ENCODE data around the gene VPS26A. TPM values are rescaled to one million over a fixed set of nuclear protein-coding genes. Genes with fewer than 3 reads are reported as not detected.
"Not testable (repeated sequence)": the region's sequence is repeated elsewhere in the genome, so short reads cannot be mapped to it uniquely, and the experiment has no call there.

Gene VPS26A
- polyA plus RNA-seq, 5 donors = 55.7 to 87.4 (median 71.6) TPM

DNA sequence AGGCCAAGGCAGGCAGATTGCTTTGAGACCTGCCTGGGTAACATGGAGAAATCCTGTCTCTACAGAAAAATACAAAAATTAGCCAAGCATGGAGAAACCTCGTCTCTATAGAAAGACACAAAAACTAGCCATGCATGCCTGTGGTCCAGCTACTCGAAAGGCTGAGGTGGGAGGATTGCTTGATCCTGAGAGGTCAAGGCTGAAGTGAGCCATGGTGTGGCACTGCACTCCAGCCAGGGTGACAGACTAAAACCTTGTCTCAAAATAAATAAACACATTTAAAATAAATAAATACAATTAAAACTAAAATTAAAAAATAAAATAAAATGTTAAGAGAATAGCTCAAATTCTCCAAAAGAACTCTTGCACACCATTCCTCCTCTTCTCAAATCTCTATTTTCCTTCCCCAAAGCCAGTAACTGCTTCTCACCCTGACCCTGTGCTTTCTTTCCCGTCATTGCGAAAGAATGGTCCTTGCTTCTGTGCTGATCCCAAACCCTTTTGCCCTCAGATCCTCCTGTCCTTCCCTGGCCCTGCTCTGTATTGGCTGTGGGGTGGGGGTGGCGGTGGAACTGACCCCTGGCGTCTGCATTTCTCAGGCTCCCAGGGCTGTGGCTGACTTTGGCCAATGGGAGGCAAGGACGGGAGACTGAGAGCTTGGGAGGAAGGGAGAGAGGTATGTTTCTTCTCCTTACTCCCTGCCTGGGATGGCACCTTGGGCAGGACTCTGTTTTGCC lies 23.7 kb upstream of the VPS26A start:
- DNase-seq = no peak

DNA sequence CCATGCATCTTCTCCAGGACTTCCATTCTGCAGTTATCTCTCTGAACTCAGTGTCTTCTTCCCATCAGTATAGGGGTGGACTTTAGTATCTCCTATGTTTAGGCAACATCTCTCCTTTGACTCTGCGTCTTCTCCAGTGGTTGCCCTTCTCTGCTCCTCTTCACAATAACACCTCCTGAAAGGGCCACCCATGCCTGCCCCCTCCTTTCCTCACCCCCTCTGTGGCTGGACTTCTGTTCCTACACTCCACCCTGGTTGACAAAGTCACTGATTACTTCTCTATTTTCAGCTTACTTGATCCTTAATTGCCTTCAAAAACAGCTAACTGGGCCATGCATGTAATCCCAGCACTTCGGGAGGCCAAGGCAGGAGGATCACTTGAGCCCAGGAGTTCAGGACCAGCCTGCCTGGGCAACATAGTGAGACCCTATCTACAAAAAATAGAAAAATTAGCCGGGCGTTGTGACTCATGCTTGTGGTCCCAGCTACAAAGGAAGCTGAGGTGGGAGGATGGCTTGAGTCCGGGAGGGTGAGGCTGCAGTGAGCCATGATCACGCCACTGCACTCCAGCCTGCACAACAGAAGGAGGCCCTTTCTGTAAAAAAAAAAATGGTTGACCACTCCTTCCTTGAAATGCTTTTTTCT lies 22.4 kb upstream of the VPS26A start:
- DNase-seq = no peak

DNA sequence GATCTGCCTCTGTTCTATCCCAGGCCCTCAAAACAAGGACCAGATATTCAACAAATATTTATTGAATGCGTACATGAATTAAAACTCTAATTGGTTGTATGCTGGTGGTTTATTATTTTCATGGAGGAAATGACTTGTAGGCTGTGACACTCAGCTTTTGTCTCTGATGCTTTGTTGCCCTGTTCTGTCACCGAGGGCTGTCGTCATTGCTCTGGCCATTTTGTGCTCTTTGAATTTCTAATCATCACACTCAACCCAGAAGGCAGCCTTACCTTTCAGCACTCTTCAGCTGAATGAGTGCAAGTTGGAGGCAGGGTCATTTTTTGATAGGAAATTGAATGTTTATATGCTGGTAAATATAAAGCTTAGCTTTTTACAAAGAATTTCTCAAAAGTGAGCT lies 21.5 kb upstream of the VPS26A start:
- no peak for DNase-seq

DNA sequence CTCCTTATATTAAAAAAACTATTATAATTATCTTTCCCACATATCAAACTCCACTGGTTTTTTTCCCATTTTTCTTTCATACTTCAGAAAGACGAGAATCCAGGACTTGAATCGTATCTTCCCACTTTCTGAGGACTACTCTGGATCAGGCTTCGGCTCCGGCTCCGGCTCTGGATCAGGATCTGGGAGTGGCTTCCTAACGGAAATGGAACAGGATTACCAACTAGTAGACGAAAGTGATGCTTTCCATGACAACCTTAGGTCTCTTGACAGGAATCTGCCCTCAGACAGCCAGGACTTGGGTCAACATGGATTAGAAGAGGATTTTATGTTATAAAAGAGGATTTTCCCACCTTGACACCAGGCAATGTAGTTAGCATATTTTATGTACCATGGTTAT lies 20.2 kb upstream of the VPS26A start:
- DNase-seq = no peak

DNA sequence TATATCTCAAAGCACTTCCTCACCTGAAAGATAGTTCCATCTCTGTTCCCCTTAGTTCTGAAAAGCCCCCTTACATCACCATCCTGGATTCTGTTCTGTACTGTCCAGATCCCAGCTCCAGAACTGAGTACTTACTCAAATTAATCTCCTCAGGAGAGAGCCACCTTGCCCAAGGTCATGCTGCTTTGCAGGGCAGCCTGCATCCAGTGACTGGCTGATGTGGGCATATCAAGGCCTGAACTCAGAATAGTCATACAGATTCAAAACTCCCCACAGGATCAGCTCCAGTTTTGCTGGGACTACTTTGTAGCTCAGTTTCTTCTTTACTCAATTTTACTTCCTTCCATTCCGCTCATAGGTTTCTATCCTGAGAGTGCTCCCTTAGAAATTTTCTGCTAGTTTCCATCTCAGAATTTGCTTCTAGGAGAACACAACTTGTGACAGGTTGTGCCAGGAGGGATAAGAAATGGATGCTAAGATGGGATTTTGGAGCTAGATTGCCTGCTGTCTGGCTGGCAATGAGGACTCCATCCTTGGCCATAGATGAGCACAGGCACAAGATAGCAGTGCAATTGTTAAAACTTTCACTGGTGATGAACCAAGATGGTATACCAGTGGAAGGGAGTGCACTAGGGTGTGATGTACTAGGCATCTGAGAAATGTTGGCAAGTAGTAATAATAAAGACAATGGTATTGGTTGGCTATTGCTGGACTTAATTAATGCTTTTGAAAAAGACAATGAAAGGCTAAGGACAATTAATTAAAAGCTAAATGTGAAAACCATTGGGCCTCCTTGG lies 18.8 kb upstream of the VPS26A start:
- DNase-seq = no peak

DNA sequence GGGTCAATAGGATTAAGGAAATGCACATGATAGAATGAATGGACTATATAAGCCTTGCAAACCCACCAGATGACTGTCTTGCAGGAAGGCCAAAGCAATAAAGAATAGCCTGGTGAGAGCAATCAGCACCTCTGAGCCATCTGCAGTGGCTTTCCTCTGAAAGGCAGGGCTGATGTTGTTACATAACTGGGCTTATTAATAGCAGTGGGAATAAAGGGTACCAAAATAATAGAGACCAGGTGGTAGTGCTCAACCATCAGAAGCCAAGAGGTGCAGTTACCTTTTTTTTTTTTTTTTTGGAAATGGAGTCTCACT lies 16.8 kb upstream of the VPS26A start:
- no peak for DNase-seq

DNA sequence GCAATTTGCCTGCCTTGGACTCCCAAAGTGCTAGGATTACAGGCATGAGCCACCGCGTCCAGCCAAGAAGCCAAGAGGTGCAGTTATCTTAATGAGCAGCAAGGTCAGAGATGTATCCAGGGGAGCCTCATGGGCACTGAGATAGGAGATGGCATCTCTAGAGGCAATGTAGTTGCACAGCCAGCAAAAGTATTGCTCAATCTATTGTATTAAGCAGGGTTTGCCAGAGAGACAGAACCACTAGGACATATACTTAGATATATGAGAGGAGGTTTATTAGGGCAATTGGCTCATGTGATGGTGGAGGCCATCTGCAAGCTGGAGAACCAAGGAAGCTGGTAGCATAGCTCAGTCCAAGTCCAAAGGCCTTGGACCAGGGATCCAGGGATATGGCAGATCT lies 16.3 kb upstream of the VPS26A start:
- DNase-seq = no peak

DNA sequence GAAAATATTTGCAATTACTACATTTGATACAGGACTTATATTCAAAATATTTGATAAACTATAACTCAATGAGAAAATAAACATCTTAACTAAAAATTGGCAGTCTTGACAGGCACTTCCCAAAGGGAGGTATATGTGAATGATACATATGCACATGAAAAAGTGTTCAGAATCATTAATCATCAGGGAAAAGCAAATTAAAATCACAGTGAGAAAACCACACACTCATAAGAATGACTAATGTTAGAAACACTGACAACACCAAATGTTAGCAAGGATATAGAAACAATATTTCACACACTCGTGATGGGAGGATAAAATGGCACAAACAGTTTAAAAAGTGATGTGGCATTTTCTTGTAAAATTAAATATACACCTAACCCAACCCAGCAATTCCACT lies 4.1 kb upstream of the VPS26A start:
- DNase-seq = no peak

DNA sequence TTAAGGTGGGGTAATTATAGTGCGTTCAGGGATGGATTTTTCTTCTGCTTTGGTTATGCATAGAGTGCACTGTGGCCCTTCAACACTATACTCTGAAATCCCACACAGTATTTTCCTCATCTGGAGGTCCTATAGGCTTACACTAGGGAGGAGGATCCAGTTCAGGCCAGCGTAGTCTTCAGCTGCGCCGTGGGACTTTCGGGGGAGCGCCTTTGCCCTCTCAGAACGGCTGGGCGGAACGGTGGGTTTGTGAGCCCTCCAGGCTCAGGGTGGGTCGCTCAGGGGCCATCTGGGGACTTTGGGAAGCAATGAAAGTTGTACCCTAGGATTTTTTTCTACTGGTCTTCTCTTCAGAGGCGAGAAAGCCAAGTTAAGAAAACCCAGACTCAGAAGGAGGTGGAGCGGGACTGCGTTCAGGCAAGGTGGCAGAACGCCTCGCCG lies 652 bp upstream of the VPS26A start:
- DNase-seq = no peak

DNA sequence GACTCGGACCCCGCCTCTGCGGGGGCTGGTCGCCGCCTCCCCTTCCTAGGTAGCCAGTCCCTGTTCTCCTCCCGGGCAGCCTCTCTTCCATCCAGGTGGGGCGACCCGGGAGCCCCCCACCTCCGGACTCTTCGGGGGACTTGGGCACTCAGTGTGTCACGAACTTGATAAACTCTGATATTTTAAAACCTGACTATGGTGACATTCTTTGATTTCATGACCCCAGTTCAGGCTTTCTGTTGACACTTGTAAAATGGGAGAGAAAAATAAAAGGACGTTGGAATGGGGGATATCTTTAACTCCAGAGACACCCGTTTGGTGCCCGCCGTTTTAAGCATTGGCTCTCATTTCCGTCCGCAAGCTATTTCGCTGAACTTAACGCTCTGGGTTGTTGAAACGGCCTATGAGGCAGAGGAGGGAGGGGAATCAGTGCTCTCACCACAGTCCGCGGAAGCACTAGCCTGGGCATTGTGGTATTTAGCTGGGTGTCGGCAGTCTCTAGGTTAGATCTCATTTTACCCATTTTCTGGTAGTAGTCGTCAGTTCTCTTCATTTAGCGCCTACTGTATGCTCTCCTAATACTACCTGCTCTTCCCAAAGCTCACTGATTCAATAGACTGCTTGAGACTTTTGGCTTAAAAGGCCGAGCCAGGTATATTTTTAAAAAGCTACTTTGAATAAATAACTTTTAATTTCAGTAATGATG lies 738 bp downstream of the VPS26A start:
- DNase-seq = peak; percentile 31 to 49

DNA sequence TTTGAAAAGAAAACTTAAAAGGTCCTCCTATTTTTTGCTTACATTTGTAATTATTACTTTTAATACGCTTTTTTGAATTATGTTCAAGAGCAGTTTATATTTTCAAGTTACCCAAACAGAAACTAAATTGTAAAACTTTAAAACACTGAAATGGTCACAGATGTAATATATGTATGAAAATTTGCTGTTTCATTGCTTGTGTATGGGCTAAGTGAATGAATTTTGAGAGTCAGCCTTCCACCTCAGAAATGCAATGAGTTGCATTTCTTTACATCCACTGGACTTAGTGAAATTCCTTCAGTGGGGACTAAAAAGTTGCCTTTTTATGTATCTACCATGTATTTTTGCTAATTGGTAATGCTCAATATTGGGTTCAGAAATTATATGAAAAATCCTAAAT lies 1.6 kb downstream of the VPS26A start:
- DNase-seq = no peak

DNA sequence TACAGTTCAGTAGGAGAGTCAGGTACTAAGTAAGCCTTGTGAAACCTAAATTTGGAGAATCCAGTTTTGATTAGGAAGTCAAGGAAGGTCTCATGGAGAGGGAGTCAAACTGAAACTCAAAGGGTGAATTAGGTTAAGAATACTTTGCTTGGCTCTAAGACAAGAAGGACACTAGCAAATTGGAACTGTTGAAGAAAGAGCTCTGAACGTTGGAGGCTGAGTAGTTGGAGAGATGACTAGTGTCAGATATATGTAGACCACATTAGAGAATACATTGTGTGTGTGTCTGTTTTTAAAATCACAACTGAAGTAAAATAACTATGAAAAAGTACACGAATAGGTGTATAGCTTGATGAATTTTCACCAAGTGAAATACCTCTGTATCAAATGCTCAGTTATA lies 6.3 kb downstream of the VPS26A start:
- no peak for DNase-seq

DNA sequence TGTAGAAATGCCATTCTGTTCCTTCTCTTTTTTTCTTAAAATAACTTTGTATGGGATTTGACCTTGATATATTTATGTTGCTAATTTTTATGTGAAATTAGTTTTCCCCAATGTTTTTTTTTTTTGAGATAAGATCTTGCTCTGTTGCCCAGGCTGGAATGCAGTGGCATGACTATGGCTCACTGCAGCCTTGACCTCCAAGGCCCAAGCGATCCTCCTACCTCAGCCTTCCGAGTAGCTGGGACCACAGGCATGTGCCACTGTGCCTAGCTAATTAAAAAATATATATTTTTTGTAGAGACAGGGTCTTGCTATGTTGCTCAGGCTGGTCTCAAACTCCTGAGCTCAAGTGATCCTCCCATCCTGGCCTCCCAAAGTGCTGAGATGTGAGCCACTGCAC lies 16.0 kb downstream of the VPS26A start:
- no peak for DNase-seq

DNA sequence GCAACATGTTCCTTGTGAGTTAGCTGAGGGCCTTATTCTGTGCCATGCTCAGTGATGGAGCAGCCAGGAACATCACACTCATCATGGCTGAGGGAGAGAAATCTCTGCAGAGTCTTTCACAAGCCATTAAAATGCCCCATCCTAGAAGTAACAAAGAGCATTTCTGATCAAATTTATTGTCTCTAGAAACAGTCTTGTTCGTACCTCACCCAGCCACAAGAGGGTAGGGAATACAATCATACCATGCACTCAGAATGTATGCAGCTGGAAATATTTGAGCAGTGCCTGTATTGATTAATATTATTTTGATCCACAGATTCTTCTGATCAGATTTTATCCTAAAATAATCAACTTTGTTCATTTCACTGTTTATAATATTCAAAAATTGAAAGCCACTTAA lies 17.3 kb downstream of the VPS26A start:
- DNase-seq = no peak

DNA sequence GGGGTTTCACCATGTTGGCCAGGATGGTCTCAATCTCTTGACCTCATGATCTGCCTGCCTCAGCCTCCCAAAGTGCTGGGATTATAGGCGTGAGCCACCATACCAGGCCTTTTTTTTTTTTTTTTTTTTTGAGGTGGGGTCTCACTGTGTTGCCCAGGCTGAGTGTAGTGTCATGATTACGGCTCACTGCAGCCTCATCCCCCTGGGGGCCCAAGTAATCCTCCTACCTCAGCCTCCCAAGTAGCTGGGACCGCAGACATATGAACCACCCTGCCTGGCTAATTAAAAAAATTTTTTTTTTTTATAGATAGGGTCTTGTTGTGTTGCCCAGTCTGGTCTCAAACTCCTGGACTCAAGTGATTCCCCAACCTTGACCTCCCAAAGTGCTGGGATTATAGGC lies 18.1 kb downstream of the VPS26A start:
- not testable (repeated sequence) for DNase-seq

DNA sequence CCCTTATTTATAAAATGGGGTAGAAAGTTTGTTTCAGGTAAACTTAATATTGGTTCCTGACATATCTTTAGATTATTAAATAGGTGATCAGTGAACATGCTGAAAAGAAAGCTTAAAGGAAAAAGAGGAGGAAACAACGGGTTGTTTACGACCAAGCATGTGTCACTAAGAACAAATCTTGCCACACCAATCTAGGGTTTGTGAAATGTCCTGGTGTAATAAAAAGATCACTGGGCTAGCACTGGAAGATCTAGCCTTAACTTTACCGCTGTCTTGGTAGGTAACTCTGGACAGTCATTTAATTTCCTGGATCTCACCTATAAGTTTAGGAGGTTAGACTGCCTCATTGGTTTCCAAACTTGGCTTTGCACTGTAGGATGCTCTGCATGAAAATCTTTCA lies 19.0 kb downstream of the VPS26A start:
- no peak for DNase-seq

DNA sequence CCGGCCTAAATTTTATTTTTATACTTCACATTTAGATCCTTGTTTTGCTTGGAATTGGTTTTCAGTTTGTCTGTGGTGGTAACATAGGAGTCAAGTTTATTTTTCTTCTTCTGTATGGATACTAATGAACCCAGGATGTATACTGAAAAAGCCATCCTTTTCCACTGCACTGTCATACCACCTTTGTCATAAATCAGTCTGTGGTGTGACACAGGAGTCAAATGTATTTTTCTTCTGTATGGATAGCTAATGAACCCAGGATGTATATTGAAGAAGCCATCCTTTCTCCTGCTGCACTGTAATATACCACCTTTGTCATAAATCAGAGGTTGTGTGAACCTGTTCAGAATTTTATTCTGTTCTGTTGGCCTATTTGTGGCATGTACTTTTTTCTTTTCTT lies 21.4 kb downstream of the VPS26A start:
- no peak for DNase-seq

DNA sequence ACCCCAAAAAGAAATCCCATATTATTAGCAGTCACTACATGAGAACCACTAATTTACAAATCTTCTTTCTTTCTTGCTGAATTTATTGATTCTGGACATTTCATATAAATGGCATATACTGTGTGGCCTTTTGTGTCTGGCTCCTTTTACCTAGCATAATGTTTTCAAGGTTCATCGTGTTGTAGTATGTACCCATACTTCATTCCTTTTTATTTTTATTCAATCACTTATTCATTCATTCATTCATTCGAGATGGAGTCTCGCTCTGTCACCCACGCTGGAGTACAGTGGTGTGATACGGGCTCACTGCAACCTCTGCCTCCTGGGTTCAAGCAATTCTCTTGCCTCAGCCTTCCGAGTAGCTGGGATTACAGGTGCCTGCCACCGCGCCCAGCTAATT lies 21.9 kb downstream of the VPS26A start:
- no peak for DNase-seq

DNA sequence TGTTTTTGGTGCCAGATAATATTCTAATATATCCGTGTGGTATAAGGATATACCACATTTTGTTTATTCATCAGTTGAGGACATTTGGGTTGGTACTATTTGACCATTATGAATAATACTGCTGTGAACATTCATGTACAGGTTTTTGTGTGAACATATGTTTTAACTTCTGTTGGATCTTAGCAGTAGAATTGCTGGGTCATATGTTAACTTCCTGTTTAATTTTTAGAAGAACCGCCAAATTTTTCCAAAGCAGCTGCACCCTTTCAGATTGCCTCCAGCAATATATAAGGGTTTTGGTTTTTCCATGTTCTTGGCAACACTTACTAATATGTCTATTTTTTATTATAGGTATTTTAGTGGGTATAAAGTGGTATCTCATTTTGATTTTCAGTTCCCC lies 22.8 kb downstream of the VPS26A start:
- no peak for DNase-seq

DNA sequence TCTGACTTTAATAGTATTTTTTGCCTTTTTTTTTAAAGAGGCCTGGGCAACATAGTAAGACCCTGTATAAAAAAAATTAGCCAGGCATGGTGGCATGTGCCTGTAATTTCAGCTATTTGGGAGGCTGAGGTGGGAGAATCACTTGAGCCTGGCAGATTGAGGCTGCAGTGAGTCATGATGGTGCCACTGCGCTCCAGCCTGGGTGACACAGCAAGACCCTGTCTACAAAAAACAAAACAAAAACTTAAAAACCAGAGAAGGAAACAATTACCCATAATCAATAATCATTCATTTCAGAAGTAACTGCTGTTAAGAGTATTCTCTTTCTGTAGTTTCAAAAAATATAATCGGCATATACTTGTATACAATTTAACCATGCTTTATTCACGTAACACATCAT lies 28.0 kb downstream of the VPS26A start:
- DNase-seq = no peak

DNA sequence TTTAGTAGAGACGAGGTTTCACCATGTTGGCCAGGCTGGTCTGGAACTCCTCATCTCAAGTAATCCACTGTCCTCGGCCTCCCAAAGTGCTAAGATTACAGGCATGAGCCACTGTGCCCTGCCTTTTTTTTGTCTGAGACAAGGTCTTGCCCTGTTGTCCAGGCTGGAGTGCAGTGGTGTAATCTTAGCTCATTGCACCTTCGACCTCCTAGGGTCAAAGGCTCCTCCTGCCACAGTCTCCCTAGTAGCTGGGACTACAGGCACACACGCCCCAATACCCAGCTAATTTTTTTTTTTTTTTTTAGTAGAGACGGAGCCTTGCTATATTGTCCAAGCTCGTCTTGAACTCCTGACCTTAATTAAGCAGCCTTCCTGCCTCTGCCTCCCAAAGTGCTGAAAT lies 29.2 kb downstream of the VPS26A start:
- DNase-seq = no peak

DNA sequence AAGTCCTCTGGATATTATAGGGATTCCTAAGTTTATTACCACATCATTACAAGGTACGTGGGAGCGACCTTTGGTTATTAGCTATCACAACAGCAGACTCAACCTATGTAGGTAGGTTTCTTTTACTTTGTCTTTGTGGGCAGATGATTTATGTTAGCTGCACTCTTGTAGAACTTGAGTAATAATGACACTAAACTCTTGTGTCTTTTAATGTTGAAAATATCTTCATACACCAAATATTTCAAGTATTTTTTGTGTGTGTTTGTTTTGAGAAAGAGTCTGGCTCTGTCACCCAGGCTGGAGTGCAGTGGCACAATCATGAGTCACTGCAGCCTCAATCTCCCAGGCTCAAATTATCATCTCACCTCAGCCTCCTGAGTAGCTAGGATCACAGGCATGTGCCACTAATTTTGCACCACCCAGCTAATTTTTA lies 36.8 kb downstream of the VPS26A start:
- no peak for DNase-seq

DNA sequence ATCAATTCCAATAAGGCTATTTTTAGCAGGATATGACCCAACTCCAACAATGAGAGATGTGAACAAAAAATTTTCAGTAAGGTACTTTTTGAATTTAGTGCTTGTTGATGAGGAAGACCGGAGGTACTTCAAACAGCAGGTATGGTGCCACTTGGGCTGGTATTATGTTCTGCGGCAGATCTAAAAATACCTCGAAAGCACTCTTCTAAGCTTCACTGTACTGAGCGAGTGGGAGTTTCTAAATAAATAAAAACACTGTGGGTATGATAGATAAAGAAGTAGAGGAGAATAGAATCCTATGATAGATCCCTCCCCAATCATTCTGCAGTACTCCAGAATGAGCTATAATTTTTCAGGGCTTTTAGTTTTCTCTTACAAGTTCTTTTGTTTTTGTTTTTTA lies 44.5 kb downstream of the VPS26A start:
- no peak for DNase-seq
